ENCODE data around the gene KRTAP6-3.

DNA sequence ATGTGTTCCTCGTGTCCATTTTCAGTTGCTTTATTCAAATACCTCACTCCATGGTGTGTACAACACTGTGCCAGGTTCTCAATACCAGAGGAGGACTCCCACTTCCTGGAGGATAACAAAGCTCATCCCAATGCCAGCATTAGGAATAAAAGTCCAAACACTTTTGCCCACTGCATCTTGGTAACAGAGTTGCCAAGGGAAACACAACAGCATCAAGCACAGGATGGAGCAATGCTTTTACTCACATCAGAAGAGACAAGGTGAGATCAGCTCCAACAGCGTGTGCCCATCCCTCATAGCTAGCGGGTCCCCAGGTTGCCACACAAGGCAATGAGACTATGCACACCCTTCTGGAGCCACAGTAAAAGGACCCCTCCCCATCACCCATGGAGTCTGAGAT is 31.1 kb downstream of the KRTAP6-3 start:
- TF ChIP-seq HOMEZ (CRISPR knock-in tag; IDR thresholded peaks at IDR 0.05; ENCODE audit: low read depth) (no peak), TCF7 (IDR thresholded peaks at IDR 0.05; ENCODE audit: low read depth) (no peak), PPARG (CRISPR knock-in tag; conservative IDR thresholded peaks at IDR 0.05) (no peak), RARA (CRISPR knock-in tag; IDR thresholded peaks at IDR 0.05) (no peak), DR1 (CRISPR knock-in tag; IDR thresholded peaks at IDR 0.05) (no peak), EZH2 (conservative IDR thresholded peaks at IDR 0.05; ENCODE audit: low read depth, low read length) (no peak), XRCC5 (optimal IDR thresholded peaks at IDR 0.05; ENCODE audit: low read length) (no peak), CREB1 (IDR thresholded peaks at IDR 0.05) (no peak), CREB1 (CRISPR knock-in tag; IDR thresholded peaks at IDR 0.05) (no peak)
- TF ChIP-seq, protein P1, sequence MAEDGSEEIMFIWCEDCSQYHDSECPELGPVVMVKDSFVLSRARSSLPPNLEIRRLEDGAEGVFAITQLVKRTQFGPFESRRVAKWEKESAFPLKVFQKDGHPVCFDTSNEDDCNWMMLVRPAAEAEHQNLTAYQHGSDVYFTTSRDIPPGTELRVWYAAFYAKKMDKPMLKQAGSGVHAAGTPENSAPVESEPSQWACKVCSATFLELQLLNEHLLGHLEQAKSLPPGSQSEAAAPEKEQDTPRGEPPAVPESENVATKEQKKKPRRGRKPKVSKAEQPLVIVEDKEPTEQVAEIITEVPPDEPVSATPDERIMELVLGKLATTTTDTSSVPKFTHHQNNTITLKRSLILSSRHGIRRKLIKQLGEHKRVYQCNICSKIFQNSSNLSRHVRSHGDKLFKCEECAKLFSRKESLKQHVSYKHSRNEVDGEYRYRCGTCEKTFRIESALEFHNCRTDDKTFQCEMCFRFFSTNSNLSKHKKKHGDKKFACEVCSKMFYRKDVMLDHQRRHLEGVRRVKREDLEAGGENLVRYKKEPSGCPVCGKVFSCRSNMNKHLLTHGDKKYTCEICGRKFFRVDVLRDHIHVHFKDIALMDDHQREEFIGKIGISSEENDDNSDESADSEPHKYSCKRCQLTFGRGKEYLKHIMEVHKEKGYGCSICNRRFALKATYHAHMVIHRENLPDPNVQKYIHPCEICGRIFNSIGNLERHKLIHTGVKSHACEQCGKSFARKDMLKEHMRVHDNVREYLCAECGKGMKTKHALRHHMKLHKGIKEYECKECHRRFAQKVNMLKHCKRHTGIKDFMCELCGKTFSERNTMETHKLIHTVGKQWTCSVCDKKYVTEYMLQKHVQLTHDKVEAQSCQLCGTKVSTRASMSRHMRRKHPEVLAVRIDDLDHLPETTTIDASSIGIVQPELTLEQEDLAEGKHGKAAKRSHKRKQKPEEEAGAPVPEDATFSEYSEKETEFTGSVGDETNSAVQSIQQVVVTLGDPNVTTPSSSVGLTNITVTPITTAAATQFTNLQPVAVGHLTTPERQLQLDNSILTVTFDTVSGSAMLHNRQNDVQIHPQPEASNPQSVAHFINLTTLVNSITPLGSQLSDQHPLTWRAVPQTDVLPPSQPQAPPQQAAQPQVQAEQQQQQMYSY (CRISPR knock-in tag; IDR thresholded peaks at IDR 0.05) = no peak
